ENCODE measurements around the gene PLA2G2E.

DNA sequence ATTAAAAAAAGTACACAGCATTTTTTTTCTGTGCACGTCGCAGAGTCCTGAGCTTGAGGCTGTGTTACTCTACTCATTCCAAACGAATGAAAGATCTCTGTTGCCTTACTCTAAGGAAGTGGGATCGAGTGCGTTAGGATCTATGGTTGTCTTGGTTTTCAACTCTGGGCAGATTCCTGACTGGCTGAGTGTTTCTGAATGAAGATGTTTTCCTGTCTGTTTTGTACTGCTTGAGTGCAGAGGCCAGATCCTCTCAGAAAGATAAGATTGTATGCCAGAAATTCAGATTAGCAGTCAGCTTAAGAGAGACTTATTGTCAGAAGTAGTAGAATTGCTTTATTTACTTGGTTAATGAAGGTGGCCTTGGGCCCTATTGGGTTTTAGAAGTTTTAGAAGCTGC, 14.0 kb downstream of the PLA2G2E start:
- TF ChIP-seq, protein P1, sequence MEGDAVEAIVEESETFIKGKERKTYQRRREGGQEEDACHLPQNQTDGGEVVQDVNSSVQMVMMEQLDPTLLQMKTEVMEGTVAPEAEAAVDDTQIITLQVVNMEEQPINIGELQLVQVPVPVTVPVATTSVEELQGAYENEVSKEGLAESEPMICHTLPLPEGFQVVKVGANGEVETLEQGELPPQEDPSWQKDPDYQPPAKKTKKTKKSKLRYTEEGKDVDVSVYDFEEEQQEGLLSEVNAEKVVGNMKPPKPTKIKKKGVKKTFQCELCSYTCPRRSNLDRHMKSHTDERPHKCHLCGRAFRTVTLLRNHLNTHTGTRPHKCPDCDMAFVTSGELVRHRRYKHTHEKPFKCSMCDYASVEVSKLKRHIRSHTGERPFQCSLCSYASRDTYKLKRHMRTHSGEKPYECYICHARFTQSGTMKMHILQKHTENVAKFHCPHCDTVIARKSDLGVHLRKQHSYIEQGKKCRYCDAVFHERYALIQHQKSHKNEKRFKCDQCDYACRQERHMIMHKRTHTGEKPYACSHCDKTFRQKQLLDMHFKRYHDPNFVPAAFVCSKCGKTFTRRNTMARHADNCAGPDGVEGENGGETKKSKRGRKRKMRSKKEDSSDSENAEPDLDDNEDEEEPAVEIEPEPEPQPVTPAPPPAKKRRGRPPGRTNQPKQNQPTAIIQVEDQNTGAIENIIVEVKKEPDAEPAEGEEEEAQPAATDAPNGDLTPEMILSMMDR (conservative IDR thresholded peaks at IDR 0.05 in 1 of 2, IDR thresholded peaks at IDR 0.05 in 1 of 2; ENCODE audit: extremely low read depth in 1 of 2, insufficient read depth in 1 of 2, low read depth in 1 of 2, low read length in 2 of 2), result no peak
- TF ChIP-seq EZH2 (IDR thresholded peaks at IDR 0.05; ENCODE audit: borderline replicate concordance, low read length), result no peak

Data from mammary epithelial cell (primary cell).